HTERT RPE-1 (cell line): ENCODE measurements around the gene COL13A1.

ENCODE experiments used
- in situ Hi-C: fragments of 300-500 bp; cut with MboI; formaldehyde crosslinking; loops from 4 replicates; pipeline ENCODE4 v1.14.3; 2020; ENCODE audit warnings: low sequenced_read_pairs

The COL13A1 gene

GRCh38 chr10:69789164-69789576, 12.5 kb upstream of the COL13A1 start:
- in situ Hi-C loops: no loop called here

DNA sequence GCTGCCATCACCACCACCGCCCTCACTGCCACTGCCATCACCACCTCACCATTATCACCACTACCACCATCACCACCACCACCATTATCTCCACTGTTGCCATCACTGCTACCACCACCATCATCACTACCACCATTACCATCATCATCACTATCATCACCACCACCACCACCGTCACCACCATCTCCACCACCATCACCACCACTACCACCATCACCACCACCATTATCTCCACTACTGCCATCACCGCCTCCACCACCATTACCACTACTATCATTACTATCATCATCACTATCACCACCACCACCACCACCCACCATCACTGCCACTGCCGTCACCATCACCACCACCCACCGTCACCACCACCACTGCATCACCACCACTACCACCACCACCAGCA, 9.9 kb upstream of the COL13A1 start:
- in situ Hi-C loops: no loop called here

DNA sequence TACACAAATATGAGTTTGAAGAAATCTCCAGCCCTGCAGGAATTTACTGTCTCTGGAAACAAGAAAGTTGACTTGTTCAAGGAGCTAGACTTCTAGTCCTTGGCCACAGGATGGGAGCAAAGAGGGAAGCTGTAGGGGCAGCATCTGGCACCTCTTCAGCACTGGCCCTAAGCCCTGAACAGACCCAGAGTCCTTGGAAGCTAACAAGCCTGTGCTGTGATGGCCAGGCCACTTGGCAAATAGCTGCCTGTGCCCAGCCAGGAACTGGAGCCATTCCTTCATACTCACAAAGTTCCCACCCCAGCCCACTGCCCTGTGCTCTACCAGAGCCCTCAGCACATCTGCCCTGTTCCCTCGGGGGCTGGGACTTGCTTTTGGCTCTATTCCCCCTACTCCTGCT, 9.4 kb upstream of the COL13A1 start:
- in situ Hi-C loops: no loop called here

DNA sequence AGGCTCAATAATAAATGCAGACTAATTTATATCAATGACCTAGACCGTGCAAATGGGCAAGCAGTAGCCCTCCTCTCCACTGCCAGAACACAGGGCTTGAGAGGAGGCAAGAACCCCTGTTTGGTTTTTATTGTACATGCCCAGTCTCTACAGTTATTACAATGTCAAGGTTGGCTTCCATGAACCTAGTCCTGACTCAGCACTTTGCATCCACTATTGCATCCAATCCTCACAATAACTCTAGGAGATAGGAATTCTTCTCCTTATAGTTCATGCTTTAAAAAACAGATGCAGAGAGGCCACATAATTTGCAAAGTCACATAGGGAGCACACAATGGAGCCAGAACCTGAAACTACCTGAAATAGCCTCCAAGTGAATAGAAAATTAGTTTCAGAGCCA, 7.0 kb upstream of the COL13A1 start:
- in situ Hi-C loops: no loop called here

GRCh38 chr10:69795242-69795934, 6.3 kb upstream of the COL13A1 start:
- in situ Hi-C loops: no loop called here

DNA sequence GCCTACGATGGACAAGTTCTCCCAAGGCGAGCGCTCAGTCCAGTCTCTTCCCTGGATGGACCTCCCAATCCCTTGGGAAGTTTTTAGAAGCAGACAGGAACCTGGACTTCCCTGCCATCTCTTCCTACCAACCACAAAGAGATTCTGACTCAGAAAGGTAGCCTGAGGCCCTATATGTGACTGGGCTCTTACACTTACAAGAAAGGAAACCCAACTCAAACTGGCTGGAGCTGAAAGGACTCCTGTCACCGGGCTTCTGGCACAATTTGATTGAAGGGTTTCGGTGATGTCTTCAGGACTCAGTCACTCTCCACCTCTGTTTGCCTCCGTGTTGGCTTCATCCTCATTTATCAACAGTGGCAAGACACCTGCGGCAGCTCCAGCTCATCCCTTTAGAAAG, 3.7 kb upstream of the COL13A1 start:
- in situ Hi-C loops: no loop called here

- in situ Hi-C loops: no loop called here
These were observed 1.6 kb upstream of the COL13A1 start for GRCh38 chr10:69800109-69800508.

DNA sequence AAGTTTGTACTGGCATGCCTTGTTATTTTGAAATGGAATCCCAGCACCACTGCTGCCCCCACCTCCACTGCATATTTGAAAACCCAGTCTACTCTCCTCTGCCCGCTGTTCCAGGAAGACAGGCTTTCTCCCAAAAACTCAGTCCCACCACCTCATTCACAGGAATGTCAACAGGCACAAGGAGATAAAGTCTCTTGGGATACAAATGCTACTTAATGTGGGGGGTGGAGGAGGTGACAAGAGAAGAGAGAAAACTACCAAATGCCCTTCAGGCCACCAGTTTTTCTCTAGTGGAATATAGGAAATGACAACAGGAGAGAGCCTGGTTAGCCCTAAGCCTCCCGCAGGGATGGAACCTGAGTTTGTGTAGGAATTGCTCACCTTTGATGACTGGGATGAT, 1.0 kb upstream of the COL13A1 start:
- in situ Hi-C loops: no loop called here

DNA sequence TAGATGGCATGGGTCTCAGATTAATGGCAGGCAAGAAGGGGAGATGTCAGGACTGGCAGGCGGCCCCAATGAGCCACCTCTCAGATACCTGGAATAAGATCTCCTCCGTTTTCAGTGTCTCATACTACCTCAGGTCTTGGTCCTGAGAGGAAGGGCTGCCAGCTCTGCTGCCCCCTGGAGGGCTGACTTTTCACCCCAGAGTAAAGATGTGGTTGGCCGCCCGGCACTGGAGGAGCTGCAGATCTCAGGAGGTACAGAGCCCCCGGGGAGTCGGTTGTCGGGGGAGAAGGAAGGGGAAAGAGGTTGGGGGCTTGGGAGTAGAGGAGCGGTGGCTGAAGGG, 642 bp upstream of the COL13A1 start:
- in situ Hi-C loops: no loop called here

GRCh38 chr10:69802424-69803161, 887 bp downstream of the COL13A1 start:
- in situ Hi-C loops: no loop called here

DNA sequence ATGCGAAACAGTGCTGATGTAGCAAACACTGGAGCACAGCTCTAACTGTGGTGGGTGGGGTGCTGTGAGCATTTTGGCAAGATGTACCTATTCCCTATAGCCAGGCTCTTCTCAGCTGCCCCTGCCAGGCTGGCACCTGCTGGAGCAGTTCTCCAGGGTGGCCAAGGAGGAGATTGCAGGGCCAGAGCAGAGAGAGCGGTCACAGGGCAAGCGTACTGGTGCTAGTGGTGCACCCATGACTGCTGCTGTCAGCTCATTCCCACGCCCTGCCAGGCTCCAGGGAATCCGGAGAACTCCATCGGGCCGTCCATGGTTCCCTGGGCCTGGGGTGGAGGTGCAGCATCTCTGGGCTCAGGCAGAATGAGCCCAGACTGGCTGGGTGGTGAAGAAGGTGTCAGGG, 2.1 kb downstream of the COL13A1 start:
- in situ Hi-C loops: no loop called here

DNA sequence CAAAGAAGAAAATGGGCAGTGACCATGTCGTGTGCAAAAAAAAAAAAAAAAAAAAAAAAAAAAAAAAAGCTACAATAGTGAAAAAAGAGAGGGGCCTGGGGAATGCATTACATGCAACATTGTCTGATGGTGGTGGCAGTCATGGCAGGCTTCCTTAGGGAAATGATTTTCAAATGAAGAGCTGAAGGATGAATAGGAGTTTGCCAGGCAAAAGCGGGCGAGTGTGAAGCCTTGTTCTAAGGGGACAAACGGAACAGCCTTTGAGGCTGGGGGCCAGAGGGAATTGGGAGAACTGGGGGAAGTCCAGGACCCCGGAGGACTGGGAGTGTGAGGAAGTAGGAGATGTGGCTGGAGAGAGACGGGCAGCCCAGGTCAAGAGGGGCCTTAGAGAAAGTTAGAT, 3.1 kb downstream of the COL13A1 start:
- in situ Hi-C loops: no loop called here

- in situ Hi-C loops: no loop called here
These were observed 5.4 kb downstream of the COL13A1 start for GRCh38 chr10:69807122-69807521.

GRCh38 chr10:69807696-69808095, 6.0 kb downstream of the COL13A1 start:
- in situ Hi-C loops: no loop called here

DNA sequence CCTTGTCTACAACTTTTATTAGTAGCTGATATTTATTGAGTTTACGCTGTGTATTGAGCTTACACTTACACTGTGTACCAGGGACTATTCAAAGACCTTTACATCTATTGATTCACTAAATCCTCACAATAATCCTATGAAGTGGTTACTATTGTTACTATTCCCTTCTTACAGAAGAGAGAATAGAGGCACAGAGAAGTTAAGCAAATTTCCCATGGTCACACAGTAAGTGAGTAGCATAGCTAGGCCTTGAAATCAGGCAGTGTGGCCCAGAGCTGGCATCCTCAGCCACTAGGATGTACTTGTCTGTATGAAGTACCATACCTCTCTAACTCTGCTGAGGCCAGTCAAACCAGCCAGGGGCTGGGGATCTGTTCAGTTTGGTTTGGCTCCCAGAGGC, 7.6 kb downstream of the COL13A1 start:
- in situ Hi-C loops: no loop called here

- in situ Hi-C loops: no loop called here
These were observed 8.4 kb downstream of the COL13A1 start for GRCh38 chr10:69810097-69810496.

DNA sequence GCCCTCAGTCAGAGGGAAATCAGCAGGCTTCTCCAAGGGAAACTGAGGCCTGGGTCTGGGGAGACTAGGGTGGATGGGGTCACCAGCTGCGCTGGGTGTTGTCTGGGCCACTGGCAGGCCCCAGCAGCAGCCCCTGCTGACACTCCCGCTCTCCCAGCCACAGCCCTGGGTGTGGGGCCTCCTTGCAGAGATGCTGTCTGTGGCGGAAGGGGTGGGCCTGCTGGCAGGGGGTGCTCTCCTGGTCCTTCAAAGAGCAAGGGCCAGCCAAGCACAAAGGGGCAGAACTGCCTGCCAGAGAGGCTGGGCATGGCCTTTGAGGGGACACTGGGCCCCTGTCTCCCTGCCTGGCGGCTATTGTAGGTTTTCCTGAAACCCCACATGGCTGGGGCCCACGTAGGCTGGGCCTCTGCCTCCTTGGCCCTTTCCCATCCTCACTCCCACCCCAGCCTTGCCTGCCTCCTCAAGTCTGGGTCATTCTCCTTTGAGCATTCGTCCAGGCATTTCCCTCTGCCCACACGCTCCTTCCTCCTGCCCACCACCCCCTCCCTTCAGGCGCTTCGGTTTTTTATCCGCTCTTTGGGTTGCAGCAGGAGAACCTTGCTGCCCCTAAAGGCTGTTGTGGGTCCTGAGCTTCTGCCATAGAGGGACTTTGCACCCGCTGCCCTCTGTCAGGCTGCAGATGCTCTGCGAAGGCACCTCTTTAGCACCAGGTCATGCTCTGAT, 9.1 kb downstream of the COL13A1 start:
- in situ Hi-C loops: no loop called here

DNA sequence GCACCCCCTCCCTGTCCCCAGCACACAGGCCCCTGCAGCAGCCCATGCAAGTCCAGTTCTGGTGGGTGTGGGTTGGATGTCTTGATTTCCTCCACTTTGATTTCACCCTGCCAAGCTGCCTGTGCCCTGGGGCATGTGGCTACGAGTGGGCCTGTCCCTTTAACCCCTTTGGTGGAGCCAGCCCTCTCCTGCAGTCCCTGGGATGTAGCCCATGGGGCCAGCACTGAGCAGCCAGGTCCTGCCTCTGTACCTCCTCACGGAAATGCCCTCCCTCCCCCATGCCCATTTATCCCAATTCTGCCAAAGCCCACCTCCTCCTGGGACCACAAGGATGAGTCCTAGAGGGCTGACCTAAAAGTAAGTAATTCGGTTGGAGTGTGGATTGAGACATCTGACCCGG, 11.9 kb downstream of the COL13A1 start:
- in situ Hi-C loops: no loop called here

- in situ Hi-C loops: no loop called here
These were observed 12.5 kb downstream of the COL13A1 start for GRCh38 chr10:69814251-69814650.

DNA sequence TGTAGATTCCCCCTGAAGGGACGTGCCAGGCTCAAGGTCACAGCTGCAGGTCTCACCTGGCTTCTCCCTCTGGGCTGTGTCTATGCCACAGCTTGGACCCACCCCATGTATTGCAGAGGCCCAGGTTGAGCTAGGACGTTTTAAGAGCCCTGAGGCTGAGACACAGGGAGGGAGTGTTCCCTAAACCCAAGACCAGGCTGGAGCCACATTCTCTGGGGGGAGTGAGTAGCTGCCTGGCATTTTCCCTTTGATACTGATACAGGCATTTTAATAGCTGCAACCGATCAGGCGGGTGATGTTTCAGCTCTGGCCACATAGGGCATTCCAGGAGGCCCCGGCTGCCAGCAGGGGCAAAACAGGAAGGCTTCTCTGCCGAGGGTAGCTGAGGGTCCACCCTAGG, 13.4 kb downstream of the COL13A1 start:
- in situ Hi-C loops: no loop called here

DNA sequence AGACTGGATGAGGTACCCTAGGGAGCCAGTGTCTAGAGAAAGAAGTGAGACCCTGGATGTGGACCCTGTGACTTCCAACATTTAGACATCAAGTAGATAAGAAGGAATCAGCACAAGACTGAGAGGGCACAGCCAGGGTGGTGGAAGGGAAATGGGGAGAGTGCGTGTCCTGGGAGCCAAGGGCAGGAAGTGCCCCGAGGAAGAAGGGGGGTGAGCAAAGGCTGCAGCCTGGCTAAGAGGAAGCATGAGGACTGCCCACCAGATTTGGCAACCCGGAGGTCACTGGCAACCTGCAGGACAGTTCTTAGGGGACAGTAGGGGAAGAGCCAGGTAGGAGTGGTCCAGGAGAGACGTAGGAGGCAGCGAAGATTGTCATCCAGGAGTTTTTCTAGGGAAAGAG, 14.8 kb downstream of the COL13A1 start:
- in situ Hi-C loops: no loop called here

DNA sequence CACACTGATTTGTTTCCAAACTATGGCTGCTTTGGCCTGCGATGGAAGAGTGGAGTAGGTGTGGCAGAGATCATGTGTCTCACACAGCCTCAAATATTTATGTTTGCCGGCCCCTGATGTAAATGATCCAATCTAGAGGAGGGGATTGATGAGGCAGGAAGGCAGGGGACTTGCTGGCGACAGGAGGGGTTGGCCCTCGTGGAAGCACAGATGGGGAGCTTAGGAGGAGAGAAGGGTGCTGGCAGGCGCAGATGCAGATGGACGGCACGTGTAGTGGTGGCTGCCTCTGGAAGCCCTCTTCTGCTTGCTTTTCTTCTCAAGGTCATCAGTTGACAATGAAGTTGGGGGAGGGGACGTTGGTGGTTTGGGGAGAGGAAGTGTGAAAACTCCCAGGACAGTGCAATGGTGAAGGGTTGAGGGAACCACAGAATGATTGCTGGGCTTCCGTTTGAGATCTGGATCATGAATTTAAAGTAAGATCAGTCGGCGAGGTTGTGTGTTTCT, 15.4 kb downstream of the COL13A1 start:
- in situ Hi-C loops: no loop called here
